HCT116 (cell line): ENCODE data around the gene RNF8. TPM values are rescaled to one million over a fixed set of nuclear protein-coding genes. Genes with fewer than 3 reads are reported as not detected.

Experiments used
- ATAC-seq: fragments of 200-7000 bp; cut with Tn5 transposase; 2 replicates; pipeline ENCODE4 v1.9.1; 2020; ENCODE audit warnings: mild to moderate bottlenecking, moderate library complexity
- BruUV-seq: library from RNA; stranded (reverse); fragments of 400-500 nt; replicated peaks from 2 replicates; lab custom pipeline; 2021; lab: Mats Ljungman, UMichigan
- CTCF ChIA-PET: fragments of 300-600 bp; sonication (Branson Sonifier 250); formaldehyde crosslinking; loops from one replicate; lab custom pipeline; 2021; ENCODE audit warnings: antibody characterized with exemption; lab: Charles Lee
- POLR2A ChIA-PET: fragments of 300-600, 350-600 bp; sonication (Branson Sonifier 250); formaldehyde crosslinking; loops from one replicate; lab custom pipeline; 2021; ENCODE audit warnings: antibody characterized with exemption; lab: Charles Lee
- RAD21 ChIA-PET, 2 experiments: fragments of 300-600 bp; sonication (Branson Sonifier 250); formaldehyde crosslinking; loops; one replicate each; lab custom pipeline; 2023; ENCODE audit warnings: low total read pairs in 2 of 2; ENCODE audit not compliant: uncharacterized antibody in 2 of 2, unreplicated experiment in 2 of 2, low non-redundant PET in 1 of 2; lab: Charles Lee
- DNase-seq: peaks from one replicate; pipeline ENCODE4 v3.0.0-alpha.2; 2010; ENCODE audit warnings: low read depth, low spot score
- H2AFZ ChIP-seq: fragments of 200-600 bp; shearing (Covaris generic), sonication (generic); 2 replicates; pipeline ENCODE4 v1.6.1; 2017; ENCODE audit warnings: low read depth, mixed run types, mixed read lengths, antibody characterized with exemption, low read length; ENCODE audit not compliant: poor library complexity, severe bottlenecking
- H3K27ac ChIP-seq: 2 replicates; pipeline ENCODE4 v1.5.1; 2012; ENCODE audit warnings: low read depth, low read length
- H3K27me3 ChIP-seq: fragments of 200-600 bp; sonication (generic); 2 replicates; pipeline ENCODE4 v1.6.1; 2016; ENCODE audit warnings: mixed run types, low read length, mixed read lengths; ENCODE audit not compliant: insufficient read depth
- H3K36me3 ChIP-seq, 2 experiments: fragments of 200-500 bp in 1 of 2; fragments of 200-600 bp in 1 of 2; sonication (Bioruptor generic) in 1 of 2; sonication (generic) in 1 of 2; 2 replicates each; pipeline versions ENCODE4 v1.5.1 to v1.6.1; 2014 to 2016; ENCODE audit warnings: low read length in 2 of 2, inconsistent platforms in 1 of 2, mixed read lengths in 1 of 2, mixed run types in 1 of 2; ENCODE audit not compliant: insufficient read depth in 2 of 2, control insufficient read depth in 1 of 2
- H3K4me1 ChIP-seq, 2 experiments: fragments of 200-600 bp in 1 of 2; sonication (generic) in 1 of 2; 2 replicates each; pipeline versions ENCODE4 v1.5.1 to v1.6.1; 2012 to 2017; ENCODE audit warnings: low read length in 2 of 2, inconsistent platforms in 1 of 2, mild to moderate bottlenecking in 1 of 2, mixed read lengths in 1 of 2, mixed run types in 1 of 2, moderate library complexity in 1 of 2; ENCODE audit not compliant: insufficient read depth in 2 of 2, control insufficient read depth in 1 of 2
- H3K4me2 ChIP-seq: fragments of 200-600 bp; sonication (generic); 2 replicates; pipeline ENCODE4 v1.6.1; 2017; ENCODE audit warnings: mixed run types, low read length, mixed read lengths
- H3K4me3 ChIP-seq, 2 experiments: fragments of 200-600 bp in 1 of 2; sonication (generic) in 1 of 2; replicated peaks in 1 of 2; 2 replicates each; pipeline ENCODE4 v1.5.1; 2011 to 2016; ENCODE audit warnings: low read length in 2 of 2, control low read depth in 1 of 2, low read depth in 1 of 2, mild to moderate bottlenecking in 1 of 2, mixed read lengths in 1 of 2, mixed run types in 1 of 2
- H3K79me2 ChIP-seq: fragments of 200-600 bp; sonication (generic); 2 replicates; pipeline ENCODE4 v1.6.1; 2017; ENCODE audit warnings: mild to moderate bottlenecking, mixed run types, low read length, moderate library complexity, mixed read lengths; ENCODE audit not compliant: insufficient read depth
- H3K9ac ChIP-seq: fragments of 200-600 bp; sonication (generic); 2 replicates; pipeline ENCODE4 v1.6.1; 2016; ENCODE audit warnings: low read length, mixed read lengths
- H3K9me2 ChIP-seq: fragments of 200-600 bp; sonication (generic), shearing (Covaris generic); 2 replicates; pipeline ENCODE4 v1.6.1; 2017; ENCODE audit warnings: mixed run types, mild to moderate bottlenecking, moderate library complexity; ENCODE audit not compliant: insufficient read depth
- H3K9me3 ChIP-seq, 2 experiments: fragments of 200-500 bp in 1 of 2; fragments of 200-600 bp in 1 of 2; sonication (Bioruptor generic) in 1 of 2; sonication (generic) in 1 of 2; 2 replicates each; pipeline ENCODE4 v1.6.1; 2014 to 2017; ENCODE audit warnings: low read length in 2 of 2, mixed read lengths in 2 of 2, inconsistent platforms in 1 of 2, low read depth in 1 of 2, mild to moderate bottlenecking in 1 of 2, mixed run types in 1 of 2, moderate library complexity in 1 of 2; ENCODE audit not compliant: control insufficient read depth in 1 of 2, insufficient read depth in 1 of 2
- H4K20me1 ChIP-seq: fragments of 200-600 bp; sonication (generic), shearing (Covaris generic); 2 replicates; pipeline ENCODE4 v1.6.1; 2017; ENCODE audit warnings: mixed run types, mild to moderate bottlenecking, moderate library complexity; ENCODE audit not compliant: insufficient read depth
- CEBPB ChIP-seq: IDR thresholded peaks from 2 replicates; pipeline ENCODE4 v1.6.1; 2012; ENCODE audit warnings: low read depth
- FOSL1 ChIP-seq: IDR thresholded peaks from 2 replicates; pipeline ENCODE4 v1.6.1; 2012; ENCODE audit warnings: low read depth
- RAD21 ChIP-seq: IDR thresholded peaks from 2 replicates; pipeline ENCODE4 v1.6.1; 2012; ENCODE audit warnings: low read depth, mild to moderate bottlenecking
- SIN3A ChIP-seq: IDR thresholded peaks from 2 replicates; pipeline ENCODE4 v1.6.1; 2012; ENCODE audit warnings: low read depth
- SP1 ChIP-seq: IDR thresholded peaks from 2 replicates; pipeline ENCODE4 v1.6.1; 2012; ENCODE audit warnings: low read depth
- ZNF274 ChIP-seq: fragments of 200-500 bp; sonication (Bioruptor generic); IDR thresholded peaks from 2 replicates; pipeline ENCODE4 v1.6.1; 2014; ENCODE audit warnings: mild to moderate bottlenecking, low read depth, low read length, inconsistent platforms
- intact Hi-C: fragments of 100-400 bp; cut with micrococcal nuclease; formaldehyde crosslinking; loops from 2 replicates; pipeline ENCODE4 v1.10.0; 2022
- total RNA-seq: library from RNA; stranded (reverse); gene quantifications from one replicate; pipeline ENCODE4 v1.2.1, GENCODE V29; 2021; ENCODE audit not compliant: unreplicated experiment
- TF ChIP-seq, protein P1 (sequence below): IDR thresholded peaks from 2 replicates; pipeline ENCODE4 v1.6.1; 2012; ENCODE audit warnings: low read depth

Gene RNF8
- total RNA-seq, 1 experiment from 2014 or later: 28.0 TPM

- H3K36me3 ChIP-seq: peaks cover 11 to 16% of the 10 kb centered on the region in 2 experiments; a peak in 3 of 4 replicates
- CTCF ChIA-PET: no interaction called here
Measured at GRCh38 chr6:37389857-37390256, 36.1 kb downstream of the RNF8 start.

More at GRCh38 chr6:37389857-37390256, 36.1 kb downstream of the RNF8 start:
- 0 out of 2 replicates have a peak, but pooled peaks cover 4% of the 10 kb centered on the region for H4K20me1 ChIP-seq
- H3K4me1 ChIP-seq: no peaks in the 10 kb centered on the region
- H3K27me3 ChIP-seq: no peaks in the 10 kb centered on the region
- no peak overlapping the region for H3K9ac ChIP-seq
- ATAC-seq: no peak
- no peaks in the 10 kb centered on the region for H3K79me2 ChIP-seq
- no peak overlapping the region for H3K4me2 ChIP-seq
- no peaks in the 10 kb centered on the region for H3K9me2 ChIP-seq
- intact Hi-C loops: no loop called here
- TF ChIP-seq ZNF274 (no peak), SP1 (no peak), CEBPB (no peak), RAD21 (no peak), FOSL1 (no peak), SIN3A (no peak)
- TF ChIP-seq, protein P1, sequence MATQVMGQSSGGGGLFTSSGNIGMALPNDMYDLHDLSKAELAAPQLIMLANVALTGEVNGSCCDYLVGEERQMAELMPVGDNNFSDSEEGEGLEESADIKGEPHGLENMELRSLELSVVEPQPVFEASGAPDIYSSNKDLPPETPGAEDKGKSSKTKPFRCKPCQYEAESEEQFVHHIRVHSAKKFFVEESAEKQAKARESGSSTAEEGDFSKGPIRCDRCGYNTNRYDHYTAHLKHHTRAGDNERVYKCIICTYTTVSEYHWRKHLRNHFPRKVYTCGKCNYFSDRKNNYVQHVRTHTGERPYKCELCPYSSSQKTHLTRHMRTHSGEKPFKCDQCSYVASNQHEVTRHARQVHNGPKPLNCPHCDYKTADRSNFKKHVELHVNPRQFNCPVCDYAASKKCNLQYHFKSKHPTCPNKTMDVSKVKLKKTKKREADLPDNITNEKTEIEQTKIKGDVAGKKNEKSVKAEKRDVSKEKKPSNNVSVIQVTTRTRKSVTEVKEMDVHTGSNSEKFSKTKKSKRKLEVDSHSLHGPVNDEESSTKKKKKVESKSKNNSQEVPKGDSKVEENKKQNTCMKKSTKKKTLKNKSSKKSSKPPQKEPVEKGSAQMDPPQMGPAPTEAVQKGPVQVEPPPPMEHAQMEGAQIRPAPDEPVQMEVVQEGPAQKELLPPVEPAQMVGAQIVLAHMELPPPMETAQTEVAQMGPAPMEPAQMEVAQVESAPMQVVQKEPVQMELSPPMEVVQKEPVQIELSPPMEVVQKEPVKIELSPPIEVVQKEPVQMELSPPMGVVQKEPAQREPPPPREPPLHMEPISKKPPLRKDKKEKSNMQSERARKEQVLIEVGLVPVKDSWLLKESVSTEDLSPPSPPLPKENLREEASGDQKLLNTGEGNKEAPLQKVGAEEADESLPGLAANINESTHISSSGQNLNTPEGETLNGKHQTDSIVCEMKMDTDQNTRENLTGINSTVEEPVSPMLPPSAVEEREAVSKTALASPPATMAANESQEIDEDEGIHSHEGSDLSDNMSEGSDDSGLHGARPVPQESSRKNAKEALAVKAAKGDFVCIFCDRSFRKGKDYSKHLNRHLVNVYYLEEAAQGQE: no peak
- TF ChIP-seq, all 23 proteins: peak for 0
- Histone ChIP-seq H3K27ac (no peak overlapping the region), H2AFZ (no peak overlapping the region), H3K9me3 (no peaks in the 10 kb centered on the region), H3K4me3 (no peak overlapping the region)
- ChIA-PET RAD21 (no interaction called here), POLR2A (no interaction called here)
- no peak for DNase-seq
- BruUV-seq: no TSS peak
